Measurements from ENCODE around the gene IFI27. TPM values are rescaled to one million over a fixed set of nuclear protein-coding genes. Genes with fewer than 3 reads are reported as not detected.

IFI27 gene
- total RNA-seq, 1 donor = 80.7 TPM

GRCh38 chr14:94158239-94158883, 47.8 kb downstream of the IFI27 start:
- peaks cover 15% of the 10 kb centered on the region for H3K27me3 ChIP-seq (ENCODE audit: insufficient read depth, low read length)
- H4K20me1 ChIP-seq (ENCODE audit: insufficient read depth, low read length) = no peaks in the 10 kb centered on the region
- no peak for TF ChIP-seq CTCF (IDR thresholded peaks at IDR 0.05; ENCODE audit: extremely low read depth, low read depth, low read length)
- no peaks in the 10 kb centered on the region for H3K79me2 ChIP-seq (ENCODE audit: insufficient read depth, low read length)
- no peak overlapping the region for H2AFZ ChIP-seq (ENCODE audit: low read length)
- no peak for DNase-seq (ENCODE audit: insufficient read length, low spot score, missing footprints)
- no peak overlapping the region for H3K27ac ChIP-seq (ENCODE audit: low read depth, low read length)
- H3K4me2 ChIP-seq (ENCODE audit: insufficient read depth, low read length) = no peak overlapping the region
- H3K36me3 ChIP-seq (ENCODE audit: insufficient read depth, low read length) = no peaks in the 10 kb centered on the region
- H3K9me3 ChIP-seq (ENCODE audit: low read depth, low read length) = no peaks in the 10 kb centered on the region
- H3K4me1 ChIP-seq (ENCODE audit: insufficient read depth, low read length) = no peaks in the 10 kb centered on the region
- H3K4me3 ChIP-seq (ENCODE audit: insufficient read depth, low read length) = no peak overlapping the region

GRCh38 chr14:94161058-94161457, 50.5 kb downstream of the IFI27 start:
- no peak for DNase-seq (ENCODE audit: insufficient read length, low spot score, missing footprints)
- Histone ChIP-seq H3K36me3 (ENCODE audit: insufficient read depth, low read length) (no peaks in the 10 kb centered on the region), H3K27me3 (ENCODE audit: insufficient read depth, low read length) (peaks cover 32% of the 10 kb centered on the region), H3K9me3 (ENCODE audit: low read depth, low read length) (no peaks in the 10 kb centered on the region), H3K4me3 (ENCODE audit: insufficient read depth, low read length) (no peak overlapping the region), H4K20me1 (ENCODE audit: insufficient read depth, low read length) (no peaks in the 10 kb centered on the region), H3K79me2 (ENCODE audit: insufficient read depth, low read length) (no peaks in the 10 kb centered on the region), H3K4me1 (ENCODE audit: insufficient read depth, low read length) (no peaks in the 10 kb centered on the region), H3K27ac (ENCODE audit: low read depth, low read length) (no peak overlapping the region), H2AFZ (ENCODE audit: low read length) (no peak overlapping the region), H3K4me2 (ENCODE audit: insufficient read depth, low read length) (no peak overlapping the region)
- no peak for TF ChIP-seq CTCF (IDR thresholded peaks at IDR 0.05; ENCODE audit: extremely low read depth, low read depth, low read length)

GRCh38 chr14:94161981-94162380, 51.4 kb downstream of the IFI27 start:
- no peak overlapping the region for H3K4me2 ChIP-seq (ENCODE audit: insufficient read depth, low read length)
- TF ChIP-seq CTCF (IDR thresholded peaks at IDR 0.05; ENCODE audit: extremely low read depth, low read depth, low read length) = no peak
- H3K79me2 ChIP-seq (ENCODE audit: insufficient read depth, low read length) = no peaks in the 10 kb centered on the region
- H2AFZ ChIP-seq (ENCODE audit: low read length) = no peak overlapping the region
- H3K4me1 ChIP-seq (ENCODE audit: insufficient read depth, low read length) = no peaks in the 10 kb centered on the region
- H3K27ac ChIP-seq (ENCODE audit: low read depth, low read length) = no peak overlapping the region
- no peaks in the 10 kb centered on the region for H4K20me1 ChIP-seq (ENCODE audit: insufficient read depth, low read length)
- no peak for DNase-seq (ENCODE audit: insufficient read length, low spot score, missing footprints)
- H3K9me3 ChIP-seq (ENCODE audit: low read depth, low read length) = no peaks in the 10 kb centered on the region
- H3K27me3 ChIP-seq (ENCODE audit: insufficient read depth, low read length) = peaks cover 27% of the 10 kb centered on the region
- no peak overlapping the region for H3K4me3 ChIP-seq (ENCODE audit: insufficient read depth, low read length)
- H3K36me3 ChIP-seq (ENCODE audit: insufficient read depth, low read length) = no peaks in the 10 kb centered on the region

- H3K36me3 ChIP-seq (ENCODE audit: insufficient read depth, low read length) = no peaks in the 10 kb centered on the region
- no peak for DNase-seq (ENCODE audit: insufficient read length, low spot score, missing footprints)
- H3K4me3 ChIP-seq (ENCODE audit: insufficient read depth, low read length) = no peak overlapping the region
- no peak overlapping the region for H2AFZ ChIP-seq (ENCODE audit: low read length)
- no peaks in the 10 kb centered on the region for H3K9me3 ChIP-seq (ENCODE audit: low read depth, low read length)
- no peaks in the 10 kb centered on the region for H3K79me2 ChIP-seq (ENCODE audit: insufficient read depth, low read length)
- no peaks in the 10 kb centered on the region for H4K20me1 ChIP-seq (ENCODE audit: insufficient read depth, low read length)
- H3K27me3 ChIP-seq (ENCODE audit: insufficient read depth, low read length) = peaks cover 25% of the 10 kb centered on the region
- H3K27ac ChIP-seq (ENCODE audit: low read depth, low read length) = no peak overlapping the region
- no peaks in the 10 kb centered on the region for H3K4me1 ChIP-seq (ENCODE audit: insufficient read depth, low read length)
- H3K4me2 ChIP-seq (ENCODE audit: insufficient read depth, low read length) = no peak overlapping the region
- no peak for TF ChIP-seq CTCF (IDR thresholded peaks at IDR 0.05; ENCODE audit: extremely low read depth, low read depth, low read length)
Measured at GRCh38 chr14:94162466-94162865, 51.9 kb downstream of the IFI27 start.
